ENCODE measurements around the gene DCC. TPM values are rescaled to one million over a fixed set of nuclear protein-coding genes. Genes with fewer than 3 reads are reported as not detected.

Gene DCC
- total and polyA plus RNA-seq, 7 experiments from 2014 or later = not detected

- intact Hi-C loops (cut with micrococcal nuclease) = no loop called here
- CTCF ChIA-PET = no interaction called here
- H3K4me1 ChIP-seq (ENCODE audit: control insufficient read depth in 2 of 2, insufficient read depth in 2 of 2, low read length in 2 of 2) = no peaks in the 10 kb centered on the region
- H3K36me3 ChIP-seq (ENCODE audit: control insufficient read depth in 2 of 3, insufficient read depth in 3 of 3, low read length in 3 of 3) = no peaks in the 10 kb centered on the region
- no peak overlapping the region for H3K4me3 ChIP-seq (ENCODE audit: low read length)
- Mint-ChIP-seq H3K9me3 (peaks cover 0 to 7% (median 0%) of the 10 kb centered on the region in 11 donors), H3K27me3 (peaks cover 0 to 6% (median 0%) of the 10 kb centered on the region in 5 donors), H3K36me3 (no peaks in the 10 kb centered on the region), H3K4me3 (no peak overlapping the region), H3K27ac (no peak overlapping the region), H3K4me1 (no peaks in the 10 kb centered on the region)
- H3K27me3 ChIP-seq (ENCODE audit: control insufficient read depth in 2 of 2, insufficient read depth in 2 of 2, low read length in 2 of 2) = no peaks in the 10 kb centered on the region
- DNase-seq = no peak
- H3K27ac ChIP-seq (ENCODE audit: low read depth, low read length) = no peak overlapping the region
- no peak for ATAC-seq
- POLR2A ChIA-PET = no interaction called here
- H3K9me3 ChIP-seq (ENCODE audit: control insufficient read depth in 2 of 3, low read length in 3 of 3) = no peaks in the 10 kb centered on the region
Measured at GRCh38 chr18:52679354-52679753, 339.4 kb downstream of the DCC start.

GRCh38 chr18:52682260-52682659, 342.3 kb downstream of the DCC start:
- Histone ChIP-seq H3K9me3 (ENCODE audit: control insufficient read depth in 2 of 3, low read length in 3 of 3) (no peaks in the 10 kb centered on the region), H3K4me1 (ENCODE audit: control insufficient read depth in 2 of 2, insufficient read depth in 2 of 2, low read length in 2 of 2) (no peaks in the 10 kb centered on the region), H3K27ac (ENCODE audit: low read depth, low read length) (no peak overlapping the region), H3K36me3 (ENCODE audit: control insufficient read depth in 2 of 3, insufficient read depth in 3 of 3, low read length in 3 of 3) (no peaks in the 10 kb centered on the region), H3K4me3 (ENCODE audit: low read length) (no peak overlapping the region), H3K27me3 (ENCODE audit: control insufficient read depth in 2 of 2, insufficient read depth in 2 of 2, low read length in 2 of 2) (no peaks in the 10 kb centered on the region)
- no peak for DNase-seq
- H3K4me1 Mint-ChIP-seq = no peaks in the 10 kb centered on the region
- intact Hi-C loops (cut with micrococcal nuclease) = loop anchor here in 1 of 2 donors (10.0 kb wide), 1 partner anchor 57 kb away; no protein-coding TSS in a partner anchor
- ATAC-seq = no peak
- H3K36me3 Mint-ChIP-seq = no peaks in the 10 kb centered on the region
- no peak overlapping the region for H3K4me3 Mint-ChIP-seq
- ChIA-PET CTCF (no interaction called here), POLR2A (no interaction called here)
- H3K27ac Mint-ChIP-seq = no peak overlapping the region
- peaks cover 0 to 6% (median 0%) of the 10 kb centered on the region in 5 donors for H3K27me3 Mint-ChIP-seq
- peaks cover 0 to 7% (median 1%) of the 10 kb centered on the region in 11 donors for H3K9me3 Mint-ChIP-seq

- Mint-ChIP-seq H3K36me3 (no peaks in the 10 kb centered on the region), H3K9me3 (peaks cover 0 to 9% (median 2%) of the 10 kb centered on the region in 11 donors), H3K4me1 (no peaks in the 10 kb centered on the region), H3K4me3 (no peak overlapping the region), H3K27me3 (peaks cover 0 to 6% (median 0%) of the 10 kb centered on the region in 5 donors), H3K27ac (no peak overlapping the region)
- Histone ChIP-seq H3K27me3 (ENCODE audit: control insufficient read depth in 2 of 2, insufficient read depth in 2 of 2, low read length in 2 of 2) (no peaks in the 10 kb centered on the region), H3K27ac (ENCODE audit: low read depth, low read length) (no peak overlapping the region), H3K4me3 (ENCODE audit: low read length) (no peak overlapping the region), H3K36me3 (ENCODE audit: control insufficient read depth in 2 of 3, insufficient read depth in 3 of 3, low read length in 3 of 3) (no peaks in the 10 kb centered on the region), H3K4me1 (ENCODE audit: control insufficient read depth in 2 of 2, insufficient read depth in 2 of 2, low read length in 2 of 2) (no peaks in the 10 kb centered on the region), H3K9me3 (ENCODE audit: control insufficient read depth in 2 of 3, low read length in 3 of 3) (no peaks in the 10 kb centered on the region)
- ChIA-PET CTCF (no interaction called here), POLR2A (no interaction called here)
- ATAC-seq (no peak), DNase-seq (no peak)
- intact Hi-C loops (cut with micrococcal nuclease) = loop anchor here in 1 of 2 donors (10.0 kb wide), 1 partner anchor 61 kb away; no protein-coding TSS in a partner anchor
Measured at GRCh38 chr18:52685316-52685715, 345.3 kb downstream of the DCC start.

- CTCF ChIA-PET = no interaction called here
- no peaks in the 10 kb centered on the region for H3K27me3 Mint-ChIP-seq
Measured at GRCh38 chr18:52691841-52692240, 351.8 kb downstream of the DCC start.

GRCh38 chr18:52694804-52695203, 354.8 kb downstream of the DCC start:
- Histone ChIP-seq H3K36me3 (ENCODE audit: control insufficient read depth in 2 of 3, insufficient read depth in 3 of 3, low read length in 3 of 3) (no peaks in the 10 kb centered on the region), H3K4me1 (ENCODE audit: control insufficient read depth in 2 of 2, insufficient read depth in 2 of 2, low read length in 2 of 2) (no peaks in the 10 kb centered on the region), H3K27me3 (ENCODE audit: control insufficient read depth in 2 of 2, insufficient read depth in 2 of 2, low read length in 2 of 2) (no peaks in the 10 kb centered on the region), H3K9me3 (ENCODE audit: control insufficient read depth in 2 of 3, low read length in 3 of 3) (no peaks in the 10 kb centered on the region), H3K27ac (ENCODE audit: low read depth, low read length) (no peak overlapping the region), H3K4me3 (ENCODE audit: low read length) (no peak overlapping the region)
- intact Hi-C loops (cut with micrococcal nuclease) = no loop called here
- ChIA-PET CTCF (no interaction called here), POLR2A (no interaction called here)
- H3K27me3 Mint-ChIP-seq = no peaks in the 10 kb centered on the region
- H3K4me1 Mint-ChIP-seq = no peaks in the 10 kb centered on the region
- ATAC-seq (no peak), DNase-seq (no peak)
- H3K9me3 Mint-ChIP-seq = peaks cover 0 to 5% (median 0%) of the 10 kb centered on the region in 11 donors
- no peak overlapping the region for H3K4me3 Mint-ChIP-seq
- no peak overlapping the region for H3K27ac Mint-ChIP-seq
- H3K36me3 Mint-ChIP-seq = no peaks in the 10 kb centered on the region

More at GRCh38 chr18:52691841-52692240, 351.8 kb downstream of the DCC start:
- DNase-seq (no peak), ATAC-seq (no peak)
- Histone ChIP-seq H3K36me3 (ENCODE audit: control insufficient read depth in 2 of 3, insufficient read depth in 3 of 3, low read length in 3 of 3) (no peaks in the 10 kb centered on the region), H3K9me3 (ENCODE audit: control insufficient read depth in 2 of 3, low read length in 3 of 3) (no peaks in the 10 kb centered on the region), H3K27ac (ENCODE audit: low read depth, low read length) (no peak overlapping the region), H3K4me3 (ENCODE audit: low read length) (no peak overlapping the region), H3K4me1 (ENCODE audit: control insufficient read depth in 2 of 2, insufficient read depth in 2 of 2, low read length in 2 of 2) (no peaks in the 10 kb centered on the region), H3K27me3 (ENCODE audit: control insufficient read depth in 2 of 2, insufficient read depth in 2 of 2, low read length in 2 of 2) (no peaks in the 10 kb centered on the region)
- POLR2A ChIA-PET = no interaction called here
- no peak overlapping the region for H3K4me3 Mint-ChIP-seq
- H3K4me1 Mint-ChIP-seq = no peaks in the 10 kb centered on the region
- H3K36me3 Mint-ChIP-seq = no peaks in the 10 kb centered on the region
- no peak overlapping the region for H3K27ac Mint-ChIP-seq
- H3K9me3 Mint-ChIP-seq = peaks cover 0 to 3% (median 0%) of the 10 kb centered on the region in 11 donors
- intact Hi-C loops (cut with micrococcal nuclease) = no loop called here

DNA sequence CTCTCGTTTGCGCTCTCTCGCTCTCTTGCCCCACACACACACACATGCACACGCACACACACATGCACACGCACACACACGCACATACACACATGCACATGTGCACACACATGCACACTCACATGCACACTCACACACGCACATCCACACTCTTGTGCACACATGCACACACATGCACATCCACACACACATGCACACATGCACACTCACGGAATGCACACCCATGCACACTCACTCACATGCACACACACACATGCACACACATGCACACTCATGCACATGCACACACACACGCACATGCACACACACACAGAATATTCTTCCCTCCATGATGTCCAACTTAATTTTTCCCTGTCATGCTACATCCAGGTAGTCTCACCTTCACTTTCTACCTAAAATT, 360.1 kb downstream of the DCC start:
- no peaks in the 10 kb centered on the region for H3K27me3 ChIP-seq (ENCODE audit: control insufficient read depth in 2 of 2, insufficient read depth in 2 of 2, low read length in 2 of 2)
- intact Hi-C loops (cut with micrococcal nuclease) = no loop called here
- Mint-ChIP-seq H3K27me3 (peaks cover 0 to 3% (median 0%) of the 10 kb centered on the region in 5 donors), H3K36me3 (peaks cover 0 to 5% (median 0%) of the 10 kb centered on the region in 5 donors), H3K9me3 (peaks cover 0 to 8% (median 3%) of the 10 kb centered on the region in 11 donors), H3K4me3 (no peak overlapping the region), H3K4me1 (no peaks in the 10 kb centered on the region), H3K27ac (no peak overlapping the region)
- no peaks in the 10 kb centered on the region for H3K4me1 ChIP-seq (ENCODE audit: control insufficient read depth in 2 of 2, insufficient read depth in 2 of 2, low read length in 2 of 2)
- H3K4me3 ChIP-seq (ENCODE audit: low read length) = no peak overlapping the region
- DNase-seq (no peak), ATAC-seq (no peak)
- no peaks in the 10 kb centered on the region for H3K36me3 ChIP-seq (ENCODE audit: control insufficient read depth in 2 of 3, insufficient read depth in 3 of 3, low read length in 3 of 3)
- ChIA-PET CTCF (no interaction called here), POLR2A (no interaction called here)
- H3K9me3 ChIP-seq (ENCODE audit: control insufficient read depth in 2 of 3, low read length in 3 of 3) = no peaks in the 10 kb centered on the region
- H3K27ac ChIP-seq (ENCODE audit: low read depth, low read length) = no peak overlapping the region

- CTCF ChIA-PET = no interaction called here
- peaks cover 0 to 5% (median 0%) of the 10 kb centered on the region in 5 donors for H3K36me3 Mint-ChIP-seq
- H3K4me1 ChIP-seq (ENCODE audit: control insufficient read depth in 2 of 2, insufficient read depth in 2 of 2, low read length in 2 of 2) = no peaks in the 10 kb centered on the region
- ATAC-seq (no peak), DNase-seq (no peak)
- H3K27me3 ChIP-seq (ENCODE audit: control insufficient read depth in 2 of 2, insufficient read depth in 2 of 2, low read length in 2 of 2) = no peaks in the 10 kb centered on the region
- H3K9me3 Mint-ChIP-seq = peaks cover 0 to 11% (median 3%) of the 10 kb centered on the region in 11 donors
- no peak overlapping the region for H3K27ac ChIP-seq (ENCODE audit: low read depth, low read length)
- no peak overlapping the region for H3K27ac Mint-ChIP-seq
- H3K9me3 ChIP-seq (ENCODE audit: control insufficient read depth in 2 of 3, low read length in 3 of 3) = no peaks in the 10 kb centered on the region
- H3K4me3 Mint-ChIP-seq = no peak overlapping the region
- POLR2A ChIA-PET = no interaction called here
- H3K27me3 Mint-ChIP-seq = peaks cover 0 to 4% (median 0%) of the 10 kb centered on the region in 5 donors
- intact Hi-C loops (cut with micrococcal nuclease) = no loop called here
- H3K36me3 ChIP-seq (ENCODE audit: control insufficient read depth in 2 of 3, insufficient read depth in 3 of 3, low read length in 3 of 3) = no peaks in the 10 kb centered on the region
- H3K4me3 ChIP-seq (ENCODE audit: low read length) = no peak overlapping the region
- H3K4me1 Mint-ChIP-seq = no peaks in the 10 kb centered on the region
Measured at GRCh38 chr18:52700816-52701215, 360.8 kb downstream of the DCC start.

All from naive thymus-derived CD4-positive, alpha-beta T cell (primary cell).